WTC11 (cell line): ENCODE measurements around the gene ACACA. TPM values are rescaled to one million over a fixed set of nuclear protein-coding genes. Genes with fewer than 3 reads are reported as not detected.
A peak's percentile ranks its signal among the peaks of the same experiment; 100 is the strongest.

ENCODE experiments used
- ATAC-seq: fragments of 200-7000 bp; cut with Tn5 transposase; 2 replicates; pipeline ENCODE4 v1.10.0; 2021; ENCODE audit warnings: mild to moderate bottlenecking, moderate library complexity
- CTCF ChIA-PET: fragments of 300-600 bp; sonication (Branson Sonifier 250); formaldehyde crosslinking; loops from one replicate; lab custom pipeline; 2021; ENCODE audit warnings: antibody characterized with exemption; lab: Charles Lee
- POLR2A ChIA-PET: fragments of 350-600 bp; sonication (Branson Sonifier 250); formaldehyde crosslinking; loops from one replicate; lab custom pipeline; 2021; ENCODE audit warnings: antibody characterized with exemption; lab: Charles Lee
- DNase-seq: peaks from one replicate; pipeline ENCODE4 v3.0.0; 2021; ENCODE audit warnings: low spot score
- H3K27ac Mint-ChIP-seq: 2 replicates; pipeline ENCODE4 v1.8.0; 2021; ENCODE audit warnings: mixed read lengths
- H3K27me3 Mint-ChIP-seq: 2 replicates; pipeline ENCODE4 v1.8.0; 2021; ENCODE audit warnings: low read depth, mild to moderate bottlenecking, moderate library complexity, mixed read lengths
- H3K36me3 Mint-ChIP-seq: 2 replicates; pipeline ENCODE4 v1.8.0; 2021; ENCODE audit warnings: mixed read lengths
- H3K4me1 Mint-ChIP-seq: 2 replicates; pipeline ENCODE4 v1.8.0; 2022; ENCODE audit warnings: mixed read lengths
- H3K4me3 Mint-ChIP-seq: 2 replicates; pipeline ENCODE4 v1.8.0; 2021; ENCODE audit warnings: mild to moderate bottlenecking, moderate library complexity, mixed read lengths
- H3K9me3 Mint-ChIP-seq: 2 replicates; pipeline ENCODE4 v1.8.0; 2021; ENCODE audit warnings: mixed read lengths
- AR ChIP-seq: fragments of 250-450 bp; sonication (Bioruptor Pico); IDR thresholded peaks from 2 replicates; pipeline ENCODE4 v1.9.0; 2021; ENCODE audit warnings: mild to moderate bottlenecking
- E2F5 ChIP-seq: sonication (generic); formaldehyde crosslinking; IDR thresholded peaks from 2 replicates; pipeline ENCODE4 v1.8.1; 2022; ENCODE audit warnings: mild to moderate bottlenecking, moderate library complexity, missing genetic modification reagents
- GRHL2 ChIP-seq: fragments of 250-450 bp; sonication (Bioruptor Pico); IDR thresholded peaks from 2 replicates; pipeline ENCODE4 v1.8.0; 2022; ENCODE audit warnings: mild to moderate bottlenecking, moderate library complexity; ENCODE audit not compliant: insufficient replicate concordance, severe bottlenecking
- HMGA2 ChIP-seq: fragments of 250-450 bp; sonication (Bioruptor Pico); IDR thresholded peaks from 2 replicates; pipeline ENCODE4 v1.4.0; 2021; ENCODE audit warnings: mild to moderate bottlenecking, moderate library complexity
- KAT7 ChIP-seq: sonication (generic); formaldehyde crosslinking; IDR thresholded peaks from 2 replicates; pipeline ENCODE4 v1.8.1; 2023; ENCODE audit warnings: missing genetic modification reagents, mild to moderate bottlenecking, borderline replicate concordance
- MXD4 ChIP-seq: fragments of 250-450 bp; sonication (Bioruptor Pico); IDR thresholded peaks from 2 replicates; pipeline ENCODE4 v1.8.0; 2021; ENCODE audit warnings: mild to moderate bottlenecking, moderate library complexity, borderline replicate concordance
- NR2C2 ChIP-seq: sonication (generic); formaldehyde crosslinking; IDR thresholded peaks from 2 replicates; pipeline ENCODE4 v1.8.0; 2022; ENCODE audit warnings: mild to moderate bottlenecking, missing genetic modification reagents
- NR3C1 ChIP-seq: sonication (generic); formaldehyde crosslinking; conservative IDR thresholded peaks from 2 replicates; pipeline ENCODE4 v1.8.1; 2023; ENCODE audit warnings: low read depth, mild to moderate bottlenecking, missing genetic modification reagents
- OVOL2 ChIP-seq: fragments of 250-450 bp; sonication (Bioruptor Pico); IDR thresholded peaks from 2 replicates; pipeline ENCODE4 v1.9.0; 2021; ENCODE audit warnings: mild to moderate bottlenecking, borderline replicate concordance
- PRRX2 ChIP-seq: fragments of 250-450 bp; sonication (Bioruptor Pico); IDR thresholded peaks from 2 replicates; pipeline ENCODE4 v1.8.0; 2021; ENCODE audit warnings: mild to moderate bottlenecking
- SMAD4 ChIP-seq: sonication (generic); formaldehyde crosslinking; IDR thresholded peaks from 2 replicates; pipeline ENCODE4 v1.8.0; 2022; ENCODE audit warnings: mild to moderate bottlenecking, missing genetic modification reagents
- SOX15 ChIP-seq: fragments of 250-450 bp; sonication (Bioruptor Pico); IDR thresholded peaks from 2 replicates; pipeline ENCODE4 v1.9.0; 2021; ENCODE audit warnings: mild to moderate bottlenecking
- TEAD1 ChIP-seq: sonication (generic); formaldehyde crosslinking; IDR thresholded peaks from 2 replicates; pipeline ENCODE4 v1.8.0; 2022; ENCODE audit warnings: mild to moderate bottlenecking, missing genetic modification reagents
- ZBTB43 ChIP-seq: sonication (generic); formaldehyde crosslinking; IDR thresholded peaks from 2 replicates; pipeline ENCODE4 v1.8.1; 2023; ENCODE audit warnings: mild to moderate bottlenecking, missing genetic modification reagents
- ZNF121 ChIP-seq: sonication (generic); formaldehyde crosslinking; IDR thresholded peaks from 2 replicates; pipeline ENCODE4 v1.8.0; 2023; ENCODE audit warnings: missing genetic modification reagents
- ZNF512 ChIP-seq: sonication (generic); formaldehyde crosslinking; IDR thresholded peaks from 2 replicates; pipeline ENCODE4 v1.8.1; 2022; ENCODE audit warnings: missing genetic modification reagents, borderline replicate concordance
- total RNA-seq: library from RNA; stranded (reverse); gene quantifications from 3 replicates; pipeline ENCODE4 v1.2.3, GENCODE V29; 2021
- TF ChIP-seq, protein P1 (sequence below): sonication (generic); formaldehyde crosslinking; IDR thresholded peaks from 2 replicates; pipeline ENCODE4 v1.8.0; 2022; ENCODE audit warnings: mild to moderate bottlenecking, missing genetic modification reagents
- TF ChIP-seq, protein P2 (sequence below): sonication (generic); formaldehyde crosslinking; IDR thresholded peaks from 2 replicates; pipeline ENCODE4 v1.8.1; 2023; ENCODE audit warnings: mild to moderate bottlenecking, missing genetic modification reagents, moderate library complexity
- TF ChIP-seq, protein P3 (sequence below): sonication (generic); formaldehyde crosslinking; IDR thresholded peaks from 2 replicates; pipeline ENCODE4 v1.8.1; 2022; ENCODE audit warnings: mild to moderate bottlenecking, missing genetic modification reagents, moderate library complexity, borderline replicate concordance
- TF ChIP-seq, protein P4 (sequence below): sonication (generic); formaldehyde crosslinking; IDR thresholded peaks from 2 replicates; pipeline ENCODE4 v1.8.1; 2023; ENCODE audit warnings: mild to moderate bottlenecking, missing genetic modification reagents, borderline replicate concordance

ACACA gene
- total RNA-seq, 1 experiment from 2014 or later = 167 TPM

- CTCF ChIA-PET = no interaction called here
- H3K4me1 Mint-ChIP-seq = peaks cover 28% of the 10 kb centered on the region
- no peak for TF ChIP-seq MXD4 (CRISPR knock-in tag)
- TF ChIP-seq, protein P1, sequence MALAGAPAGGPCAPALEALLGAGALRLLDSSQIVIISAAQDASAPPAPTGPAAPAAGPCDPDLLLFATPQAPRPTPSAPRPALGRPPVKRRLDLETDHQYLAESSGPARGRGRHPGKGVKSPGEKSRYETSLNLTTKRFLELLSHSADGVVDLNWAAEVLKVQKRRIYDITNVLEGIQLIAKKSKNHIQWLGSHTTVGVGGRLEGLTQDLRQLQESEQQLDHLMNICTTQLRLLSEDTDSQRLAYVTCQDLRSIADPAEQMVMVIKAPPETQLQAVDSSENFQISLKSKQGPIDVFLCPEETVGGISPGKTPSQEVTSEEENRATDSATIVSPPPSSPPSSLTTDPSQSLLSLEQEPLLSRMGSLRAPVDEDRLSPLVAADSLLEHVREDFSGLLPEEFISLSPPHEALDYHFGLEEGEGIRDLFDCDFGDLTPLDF (CRISPR knock-in tag) = no peak
- no peak for TF ChIP-seq ZBTB43 (CRISPR knock-in tag)
- TF ChIP-seq PRRX2 = no peak
- no peak for TF ChIP-seq SMAD4
- TF ChIP-seq, protein P2, sequence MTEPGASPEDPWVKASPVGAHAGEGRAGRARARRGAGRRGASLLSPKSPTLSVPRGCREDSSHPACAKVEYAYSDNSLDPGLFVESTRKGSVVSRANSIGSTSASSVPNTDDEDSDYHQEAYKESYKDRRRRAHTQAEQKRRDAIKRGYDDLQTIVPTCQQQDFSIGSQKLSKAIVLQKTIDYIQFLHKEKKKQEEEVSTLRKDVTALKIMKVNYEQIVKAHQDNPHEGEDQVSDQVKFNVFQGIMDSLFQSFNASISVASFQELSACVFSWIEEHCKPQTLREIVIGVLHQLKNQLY (CRISPR knock-in tag) = no peak
- no peak for TF ChIP-seq OVOL2 (CRISPR knock-in tag)
- TF ChIP-seq, protein P3, sequence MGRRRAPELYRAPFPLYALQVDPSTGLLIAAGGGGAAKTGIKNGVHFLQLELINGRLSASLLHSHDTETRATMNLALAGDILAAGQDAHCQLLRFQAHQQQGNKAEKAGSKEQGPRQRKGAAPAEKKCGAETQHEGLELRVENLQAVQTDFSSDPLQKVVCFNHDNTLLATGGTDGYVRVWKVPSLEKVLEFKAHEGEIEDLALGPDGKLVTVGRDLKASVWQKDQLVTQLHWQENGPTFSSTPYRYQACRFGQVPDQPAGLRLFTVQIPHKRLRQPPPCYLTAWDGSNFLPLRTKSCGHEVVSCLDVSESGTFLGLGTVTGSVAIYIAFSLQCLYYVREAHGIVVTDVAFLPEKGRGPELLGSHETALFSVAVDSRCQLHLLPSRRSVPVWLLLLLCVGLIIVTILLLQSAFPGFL = no peak
- TF ChIP-seq ZNF512 (CRISPR knock-in tag) = no peak
- TF ChIP-seq, protein P4, sequence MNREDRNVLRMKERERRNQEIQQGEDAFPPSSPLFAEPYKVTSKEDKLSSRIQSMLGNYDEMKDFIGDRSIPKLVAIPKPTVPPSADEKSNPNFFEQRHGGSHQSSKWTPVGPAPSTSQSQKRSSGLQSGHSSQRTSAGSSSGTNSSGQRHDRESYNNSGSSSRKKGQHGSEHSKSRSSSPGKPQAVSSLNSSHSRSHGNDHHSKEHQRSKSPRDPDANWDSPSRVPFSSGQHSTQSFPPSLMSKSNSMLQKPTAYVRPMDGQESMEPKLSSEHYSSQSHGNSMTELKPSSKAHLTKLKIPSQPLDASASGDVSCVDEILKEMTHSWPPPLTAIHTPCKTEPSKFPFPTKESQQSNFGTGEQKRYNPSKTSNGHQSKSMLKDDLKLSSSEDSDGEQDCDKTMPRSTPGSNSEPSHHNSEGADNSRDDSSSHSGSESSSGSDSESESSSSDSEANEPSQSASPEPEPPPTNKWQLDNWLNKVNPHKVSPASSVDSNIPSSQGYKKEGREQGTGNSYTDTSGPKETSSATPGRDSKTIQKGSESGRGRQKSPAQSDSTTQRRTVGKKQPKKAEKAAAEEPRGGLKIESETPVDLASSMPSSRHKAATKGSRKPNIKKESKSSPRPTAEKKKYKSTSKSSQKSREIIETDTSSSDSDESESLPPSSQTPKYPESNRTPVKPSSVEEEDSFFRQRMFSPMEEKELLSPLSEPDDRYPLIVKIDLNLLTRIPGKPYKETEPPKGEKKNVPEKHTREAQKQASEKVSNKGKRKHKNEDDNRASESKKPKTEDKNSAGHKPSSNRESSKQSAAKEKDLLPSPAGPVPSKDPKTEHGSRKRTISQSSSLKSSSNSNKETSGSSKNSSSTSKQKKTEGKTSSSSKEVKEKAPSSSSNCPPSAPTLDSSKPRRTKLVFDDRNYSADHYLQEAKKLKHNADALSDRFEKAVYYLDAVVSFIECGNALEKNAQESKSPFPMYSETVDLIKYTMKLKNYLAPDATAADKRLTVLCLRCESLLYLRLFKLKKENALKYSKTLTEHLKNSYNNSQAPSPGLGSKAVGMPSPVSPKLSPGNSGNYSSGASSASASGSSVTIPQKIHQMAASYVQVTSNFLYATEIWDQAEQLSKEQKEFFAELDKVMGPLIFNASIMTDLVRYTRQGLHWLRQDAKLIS (CRISPR knock-in tag) = no peak
- no peak for TF ChIP-seq KAT7 (CRISPR knock-in tag)
- TF ChIP-seq NR2C2 = no peak
- TF ChIP-seq E2F5 = no peak
- TF ChIP-seq TEAD1 = no peak
- TF ChIP-seq SOX15 (CRISPR knock-in tag) = no peak
- no peak for TF ChIP-seq AR
- no peak for TF ChIP-seq ZNF121
- TF ChIP-seq NR3C1 (CRISPR knock-in tag) = no peak
- no peak for TF ChIP-seq HMGA2
- no peak for TF ChIP-seq GRHL2 (CRISPR knock-in tag)
- TF ChIP-seq, all 79 proteins: peak for 0
- Mint-ChIP-seq H3K4me3 (no peak overlapping the region), H3K9me3 (no peaks in the 10 kb centered on the region), H3K27ac (peak overlapping the region; percentile 93), H3K36me3 (peaks cover 28% of the 10 kb centered on the region), H3K27me3 (no peaks in the 10 kb centered on the region)
- DNase-seq (peak; percentile 41), ATAC-seq (peak; percentile 59)
- POLR2A ChIA-PET = no interaction called here
Observed at GRCh38 chr17:37220607-37220953, 186.1 kb downstream of the ACACA start.
